Suprapubic skin (tissue), 4 donors: ENCODE results near the gene ZNF22.
A peak's percentile ranks its signal among the peaks of the same experiment; 100 is the strongest.

Source experiments
- EP300 ChIP-seq: sonication (generic); formaldehyde crosslinking; IDR thresholded peaks from one replicate; pipeline ENCODE4 v1.6.1; 2017; ENCODE audit warnings: antibody characterized with exemption
- POLR2A ChIP-seq, 2 donors: fragments of 450-650 bp; IDR thresholded peaks; one replicate each; pipeline ENCODE4 v1.6.1; 2017; ENCODE audit warnings: antibody characterized with exemption in 2 of 2, mild to moderate bottlenecking in 2 of 2, moderate library complexity in 2 of 2
- POLR2AphosphoS5 ChIP-seq, 3 donors: sonication (generic); formaldehyde crosslinking; IDR thresholded peaks; one replicate each; pipeline ENCODE4 v1.6.1; 2017; ENCODE audit warnings: antibody characterized with exemption in 3 of 3
- TF ChIP-seq, protein P1 (sequence below), 2 donors: fragments of 200-600 bp in 1 of 2; fragments of 450-650 bp in 1 of 2; sonication (generic) in 1 of 2; IDR thresholded peaks; one replicate each; pipeline ENCODE4 v1.5.1; 2016 to 2019; ENCODE audit warnings: antibody characterized with exemption in 2 of 2, mild to moderate bottlenecking in 1 of 2, moderate library complexity in 1 of 2

DNA sequence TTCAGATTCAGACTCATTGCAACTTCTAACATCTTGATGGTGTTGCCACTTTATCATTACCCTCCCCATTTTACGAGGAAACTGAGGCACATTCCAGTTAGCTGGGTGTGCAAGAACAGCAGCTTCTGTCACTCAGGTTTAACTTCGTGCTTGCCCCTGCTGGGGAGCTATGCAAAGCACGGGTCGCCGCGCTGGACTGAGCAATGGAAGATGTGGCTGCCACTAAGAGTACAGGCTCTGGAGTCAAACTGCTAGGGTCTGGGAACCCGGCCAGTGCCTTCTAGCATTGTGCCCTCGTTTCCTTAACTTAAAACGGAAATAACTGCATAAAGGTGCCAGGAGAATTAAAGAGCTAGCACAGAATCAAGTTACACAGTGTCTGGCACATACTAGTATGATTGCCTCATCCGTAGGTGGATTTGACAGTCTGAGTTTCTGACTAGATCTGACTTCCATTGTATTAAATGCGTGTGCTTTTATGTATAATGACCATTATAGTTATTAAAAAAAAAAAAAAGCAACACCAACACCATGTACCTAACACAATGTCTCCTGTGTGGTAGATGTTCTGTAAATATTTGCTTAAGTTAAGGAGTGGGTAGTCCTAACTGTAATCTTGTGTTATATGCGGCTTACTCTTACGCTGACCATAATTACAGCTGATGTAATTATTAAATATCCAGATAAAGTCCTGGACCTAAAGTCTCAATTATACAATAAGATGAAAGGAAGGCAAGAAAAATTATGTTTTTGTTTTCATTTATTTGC is 842 bp downstream of the ZNF22 start:
- TF ChIP-seq EP300 = no peak
- TF ChIP-seq POLR2AphosphoS5 (IDR thresholded peaks at IDR 0.05) = peak in 2 of 3 donors; percentile 18 to 48
- no peak for TF ChIP-seq POLR2A (IDR thresholded peaks at IDR 0.05)
- TF ChIP-seq, protein P1, sequence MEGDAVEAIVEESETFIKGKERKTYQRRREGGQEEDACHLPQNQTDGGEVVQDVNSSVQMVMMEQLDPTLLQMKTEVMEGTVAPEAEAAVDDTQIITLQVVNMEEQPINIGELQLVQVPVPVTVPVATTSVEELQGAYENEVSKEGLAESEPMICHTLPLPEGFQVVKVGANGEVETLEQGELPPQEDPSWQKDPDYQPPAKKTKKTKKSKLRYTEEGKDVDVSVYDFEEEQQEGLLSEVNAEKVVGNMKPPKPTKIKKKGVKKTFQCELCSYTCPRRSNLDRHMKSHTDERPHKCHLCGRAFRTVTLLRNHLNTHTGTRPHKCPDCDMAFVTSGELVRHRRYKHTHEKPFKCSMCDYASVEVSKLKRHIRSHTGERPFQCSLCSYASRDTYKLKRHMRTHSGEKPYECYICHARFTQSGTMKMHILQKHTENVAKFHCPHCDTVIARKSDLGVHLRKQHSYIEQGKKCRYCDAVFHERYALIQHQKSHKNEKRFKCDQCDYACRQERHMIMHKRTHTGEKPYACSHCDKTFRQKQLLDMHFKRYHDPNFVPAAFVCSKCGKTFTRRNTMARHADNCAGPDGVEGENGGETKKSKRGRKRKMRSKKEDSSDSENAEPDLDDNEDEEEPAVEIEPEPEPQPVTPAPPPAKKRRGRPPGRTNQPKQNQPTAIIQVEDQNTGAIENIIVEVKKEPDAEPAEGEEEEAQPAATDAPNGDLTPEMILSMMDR (IDR thresholded peaks at IDR 0.05) = no peak
